ENCODE measurements around the gene ULBP1. TPM values are rescaled to one million over a fixed set of nuclear protein-coding genes. Genes with fewer than 3 reads are reported as not detected.
"Not testable (repeated sequence)": the region's sequence is repeated elsewhere in the genome, so short reads cannot be mapped to it uniquely, and the experiment has no call there.

Gene ULBP1
- total RNA-seq, 2 experiments from 2014 or later, result 0.08 to 0.14 TPM

DNA sequence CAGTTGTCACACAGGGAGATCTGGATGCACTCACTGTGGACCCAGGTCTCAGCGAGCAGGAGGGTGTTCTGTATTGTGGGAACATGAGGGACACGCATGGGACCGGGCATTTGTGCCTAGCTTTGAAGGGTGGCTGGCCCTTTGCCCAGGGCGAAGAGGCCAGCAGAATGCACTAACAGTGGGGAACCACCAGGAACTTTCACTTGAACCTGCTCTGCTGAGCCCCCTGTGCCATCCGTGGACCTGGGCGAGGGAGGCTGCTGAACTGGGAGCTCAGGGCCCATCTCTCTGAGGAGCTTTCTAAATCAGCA, 23.1 kb upstream of the ULBP1 start:
- H3K4me3 ChIP-seq (ENCODE audit: low read length), result no peak overlapping the region
- ChIA-PET CTCF (interaction anchor here (0.6 to 1.3 kb wide), 3 partner anchors 66 to 564 kb away, joined by 3 to 4 read pairs (median 3); no protein-coding TSS in a partner anchor), POLR2A (interaction anchor here (0.6 to 0.9 kb wide), 2 partner anchors 11 to 52 kb away, joined by 3 read pairs; no protein-coding TSS in a partner anchor)
- H3K27me3 ChIP-seq (ENCODE audit: control insufficient read depth in 1 of 2, insufficient read depth in 2 of 2, low read length in 2 of 2), result peaks cover 48 to 53% of the 10 kb centered on the region in 2 experiments
- H3K27ac Mint-ChIP-seq, result peak overlapping the region; percentile 62
- no peaks in the 10 kb centered on the region for H3K36me3 Mint-ChIP-seq (ENCODE audit: low read depth)
- intact Hi-C loops (cut with DNase I, micrococcal nuclease), result no loop called here
- H3K27ac ChIP-seq (ENCODE audit: low read depth in 1 of 2, low read length in 2 of 2), result no peak overlapping the region
- peaks cover 33% of the 10 kb centered on the region for H3K4me1 Mint-ChIP-seq (ENCODE audit: low read depth)
- peaks cover 0 to 14% of the 10 kb centered on the region in 2 experiments for H3K9me3 ChIP-seq (ENCODE audit: control insufficient read depth in 1 of 2, insufficient read depth in 1 of 2, low read length in 2 of 2)
- peak overlapping the region; percentile 81 for H3K4me3 Mint-ChIP-seq
- TF ChIP-seq, protein P1, sequence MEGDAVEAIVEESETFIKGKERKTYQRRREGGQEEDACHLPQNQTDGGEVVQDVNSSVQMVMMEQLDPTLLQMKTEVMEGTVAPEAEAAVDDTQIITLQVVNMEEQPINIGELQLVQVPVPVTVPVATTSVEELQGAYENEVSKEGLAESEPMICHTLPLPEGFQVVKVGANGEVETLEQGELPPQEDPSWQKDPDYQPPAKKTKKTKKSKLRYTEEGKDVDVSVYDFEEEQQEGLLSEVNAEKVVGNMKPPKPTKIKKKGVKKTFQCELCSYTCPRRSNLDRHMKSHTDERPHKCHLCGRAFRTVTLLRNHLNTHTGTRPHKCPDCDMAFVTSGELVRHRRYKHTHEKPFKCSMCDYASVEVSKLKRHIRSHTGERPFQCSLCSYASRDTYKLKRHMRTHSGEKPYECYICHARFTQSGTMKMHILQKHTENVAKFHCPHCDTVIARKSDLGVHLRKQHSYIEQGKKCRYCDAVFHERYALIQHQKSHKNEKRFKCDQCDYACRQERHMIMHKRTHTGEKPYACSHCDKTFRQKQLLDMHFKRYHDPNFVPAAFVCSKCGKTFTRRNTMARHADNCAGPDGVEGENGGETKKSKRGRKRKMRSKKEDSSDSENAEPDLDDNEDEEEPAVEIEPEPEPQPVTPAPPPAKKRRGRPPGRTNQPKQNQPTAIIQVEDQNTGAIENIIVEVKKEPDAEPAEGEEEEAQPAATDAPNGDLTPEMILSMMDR (IDR thresholded peaks at IDR 0.05), result no peak
- no peaks in the 10 kb centered on the region for H3K36me3 ChIP-seq (ENCODE audit: insufficient read depth, low read length)
- DNase-seq, result peak in 1 of 14 experiments; percentile 24
- H3K27me3 Mint-ChIP-seq, result peaks cover 72% of the 10 kb centered on the region
- no peak for ATAC-seq (ENCODE audit: poor library complexity)
- no peaks in the 10 kb centered on the region for H3K9me3 Mint-ChIP-seq
- peaks cover 45% of the 10 kb centered on the region for H3K4me1 ChIP-seq (ENCODE audit: insufficient read depth, low read length)

DNA sequence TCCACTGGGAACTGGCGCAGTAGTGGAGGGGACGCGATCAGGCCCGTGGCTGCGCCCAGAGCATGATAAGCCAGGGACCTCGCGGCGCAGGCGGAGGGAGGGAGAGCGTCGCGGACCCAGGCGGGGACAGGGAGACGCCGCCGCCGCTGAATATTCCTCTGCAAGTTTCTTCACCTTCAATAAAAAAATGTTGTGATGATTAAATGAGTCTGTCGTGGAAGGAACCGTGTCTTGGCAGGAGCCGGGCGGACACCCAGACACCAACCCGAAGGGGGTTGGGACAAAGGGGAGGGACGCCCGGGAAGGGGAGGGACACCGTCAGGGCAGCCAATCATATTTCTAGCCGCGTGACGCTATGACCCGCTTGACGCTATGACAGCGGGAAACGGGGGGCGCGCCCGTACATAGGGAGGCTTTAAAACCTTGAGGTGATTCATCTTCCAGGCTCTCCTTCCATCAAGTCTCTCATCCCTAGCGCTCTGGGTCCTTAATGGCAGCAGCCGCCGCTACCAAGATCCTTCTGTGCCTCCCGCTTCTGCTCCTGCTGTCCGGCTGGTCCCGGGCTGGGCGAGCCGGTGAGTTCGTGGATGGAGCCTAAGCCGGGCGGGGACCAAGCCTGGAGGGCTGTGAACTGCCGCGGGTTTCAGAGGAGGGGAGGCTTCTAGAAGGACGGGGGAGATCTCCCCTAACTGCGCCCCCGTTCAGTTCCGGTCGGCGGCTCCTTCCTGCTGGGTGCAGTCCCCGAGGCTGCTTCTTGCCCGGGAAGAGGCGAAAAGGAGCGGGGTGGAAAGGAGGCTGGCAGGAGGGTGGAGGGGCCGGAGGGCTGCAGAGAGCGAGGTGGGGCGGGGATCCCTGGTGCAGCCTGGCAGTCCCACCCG, 21.9 kb upstream of the ULBP1 start, which contains the start of gene ULBP2:
TSS of gene ULBP2 (plus strand) at position 432 of the 878 bp plus-strand sequence. CDS start at position 491, 59 bp downstream.
- Mint-ChIP-seq H3K36me3 (ENCODE audit: low read depth) (no peaks in the 10 kb centered on the region), H3K9me3 (no peaks in the 10 kb centered on the region), H3K4me1 (ENCODE audit: low read depth) (peaks cover 33% of the 10 kb centered on the region), H3K27me3 (peaks cover 60% of the 10 kb centered on the region), H3K27ac (peak within 1 kb of the TSS; percentile 78), H3K4me3 (peak within 1 kb of the TSS; percentile 88)
- peaks cover 37 to 41% of the 10 kb centered on the region in 2 experiments for H3K27me3 ChIP-seq (ENCODE audit: control insufficient read depth in 1 of 2, insufficient read depth in 2 of 2, low read length in 2 of 2)
- H3K27ac ChIP-seq (ENCODE audit: low read depth in 1 of 2, low read length in 2 of 2), result no peak within 1 kb of the TSS
- peaks cover 0 to 14% of the 10 kb centered on the region in 2 experiments for H3K9me3 ChIP-seq (ENCODE audit: control insufficient read depth in 1 of 2, insufficient read depth in 1 of 2, low read length in 2 of 2)
- ChIA-PET CTCF (no interaction called here), POLR2A (no interaction called here)
- DNase-seq, result peak; percentile 75 to 97 (median 85)
- intact Hi-C loops (cut with DNase I, micrococcal nuclease), result no loop called here
- peak within 1 kb of the TSS; percentile 89 for H3K4me3 ChIP-seq (ENCODE audit: low read length)
- H3K4me1 ChIP-seq (ENCODE audit: insufficient read depth, low read length), result peaks cover 45% of the 10 kb centered on the region
- no peaks in the 10 kb centered on the region for H3K36me3 ChIP-seq (ENCODE audit: insufficient read depth, low read length)
- peak; percentile 88 for ATAC-seq (ENCODE audit: poor library complexity)
- TF ChIP-seq, protein P1 (IDR thresholded peaks at IDR 0.05), result no peak

DNA sequence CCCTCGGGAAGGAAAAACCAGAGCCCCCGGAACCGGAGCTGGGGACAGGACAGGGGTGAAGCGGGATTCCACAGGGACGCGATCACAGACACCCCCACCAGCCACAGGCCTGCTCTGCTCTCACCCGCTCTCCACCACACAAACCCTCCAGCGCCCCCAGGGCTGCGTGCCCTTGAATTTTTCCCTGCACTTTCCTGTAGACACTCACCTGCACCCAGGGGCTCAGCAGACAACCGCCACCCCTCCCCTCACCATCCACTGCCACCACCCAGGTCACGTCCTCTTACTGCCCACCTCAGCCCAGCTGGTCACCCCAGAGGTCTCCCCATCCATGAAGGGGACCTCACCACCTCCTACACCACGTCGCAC, 21.3 kb upstream of the ULBP1 start:
- Histone ChIP-seq H3K9me3 (ENCODE audit: control insufficient read depth in 1 of 2, insufficient read depth in 1 of 2, low read length in 2 of 2) (peaks cover 0 to 14% of the 10 kb centered on the region in 2 experiments), H3K36me3 (ENCODE audit: insufficient read depth, low read length) (no peaks in the 10 kb centered on the region), H3K27ac (ENCODE audit: low read depth in 1 of 2, low read length in 2 of 2) (no peak overlapping the region), H3K27me3 (ENCODE audit: control insufficient read depth in 1 of 2, insufficient read depth in 2 of 2, low read length in 2 of 2) (peaks cover 33 to 35% of the 10 kb centered on the region in 2 experiments), H3K4me3 (ENCODE audit: low read length) (peak overlapping the region; percentile 89), H3K4me1 (ENCODE audit: insufficient read depth, low read length) (peaks cover 45% of the 10 kb centered on the region)
- ATAC-seq (ENCODE audit: poor library complexity), result no peak
- DNase-seq, result no peak
- TF ChIP-seq, protein P1 (IDR thresholded peaks at IDR 0.05), result no peak
- POLR2A ChIA-PET, result no interaction called here
- Mint-ChIP-seq H3K4me3 (peak overlapping the region; percentile 88), H3K36me3 (ENCODE audit: low read depth) (no peaks in the 10 kb centered on the region), H3K27me3 (peaks cover 54% of the 10 kb centered on the region), H3K4me1 (ENCODE audit: low read depth) (peaks cover 33% of the 10 kb centered on the region), H3K9me3 (no peaks in the 10 kb centered on the region), H3K27ac (no peak overlapping the region)
- intact Hi-C loops (cut with DNase I, micrococcal nuclease), result no loop called here
- CTCF ChIA-PET, result no interaction called here

DNA sequence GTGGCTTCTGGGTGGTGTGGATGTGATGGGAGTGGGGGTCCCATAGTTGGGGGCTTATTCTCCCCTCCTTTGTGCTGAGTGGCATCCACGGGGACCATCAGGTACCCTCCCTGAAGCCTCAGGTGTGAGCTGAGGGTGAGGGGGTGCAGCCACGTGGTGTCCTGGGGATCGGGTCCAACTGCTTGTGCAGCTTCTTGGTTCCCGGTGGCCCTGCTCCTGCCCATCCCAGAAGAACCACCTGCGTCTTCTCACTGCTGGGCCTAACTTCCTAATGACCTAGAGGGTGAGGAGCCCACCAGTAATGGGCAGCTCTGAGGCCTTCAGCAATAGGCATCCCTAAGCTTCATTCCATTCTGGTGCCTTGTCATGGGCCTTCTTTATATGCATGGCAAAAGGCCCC, 20.4 kb upstream of the ULBP1 start:
- Histone ChIP-seq H3K9me3 (ENCODE audit: control insufficient read depth in 1 of 2, insufficient read depth in 1 of 2, low read length in 2 of 2) (peaks cover 0 to 11% of the 10 kb centered on the region in 2 experiments), H3K4me1 (ENCODE audit: insufficient read depth, low read length) (peaks cover 36% of the 10 kb centered on the region), H3K27me3 (ENCODE audit: control insufficient read depth in 1 of 2, insufficient read depth in 2 of 2, low read length in 2 of 2) (peaks cover 25 to 33% of the 10 kb centered on the region in 2 experiments)
- ATAC-seq (ENCODE audit: poor library complexity); DNase-seq; H3K36me3 ChIP-seq (ENCODE audit: insufficient read depth, low read length); CTCF ChIA-PET; H3K9me3 Mint-ChIP-seq; H3K4me3 ChIP-seq (ENCODE audit: low read length); intact Hi-C loops (cut with DNase I, micrococcal nuclease); POLR2A ChIA-PET; H3K27ac ChIP-seq (ENCODE audit: low read depth in 1 of 2, low read length in 2 of 2); H3K36me3 Mint-ChIP-seq (ENCODE audit: low read depth): not testable (repeated sequence)
- peak overlapping the region; percentile 84 for H3K4me3 Mint-ChIP-seq
- peaks cover 31% of the 10 kb centered on the region for H3K4me1 Mint-ChIP-seq (ENCODE audit: low read depth)
- peaks cover 56% of the 10 kb centered on the region for H3K27me3 Mint-ChIP-seq
- H3K27ac Mint-ChIP-seq, result peak overlapping the region; percentile 21

DNA sequence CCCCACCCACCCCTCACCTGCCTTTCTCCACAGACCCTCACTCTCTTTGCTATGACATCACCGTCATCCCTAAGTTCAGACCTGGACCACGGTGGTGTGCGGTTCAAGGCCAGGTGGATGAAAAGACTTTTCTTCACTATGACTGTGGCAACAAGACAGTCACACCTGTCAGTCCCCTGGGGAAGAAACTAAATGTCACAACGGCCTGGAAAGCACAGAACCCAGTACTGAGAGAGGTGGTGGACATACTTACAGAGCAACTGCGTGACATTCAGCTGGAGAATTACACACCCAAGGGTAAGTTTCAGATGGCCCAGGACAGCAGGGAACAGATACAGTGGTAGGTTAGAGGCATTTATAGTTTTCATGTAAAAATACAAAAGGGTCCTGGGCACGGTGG, 18.5 kb upstream of the ULBP1 start:
- H3K9me3 ChIP-seq (ENCODE audit: control insufficient read depth in 1 of 2, insufficient read depth in 1 of 2, low read length in 2 of 2); H3K36me3 ChIP-seq (ENCODE audit: insufficient read depth, low read length); POLR2A ChIA-PET; ATAC-seq (ENCODE audit: poor library complexity); H3K9me3 Mint-ChIP-seq; intact Hi-C loops (cut with DNase I, micrococcal nuclease); H3K4me3 Mint-ChIP-seq; H3K27ac ChIP-seq (ENCODE audit: low read depth in 1 of 2, low read length in 2 of 2); H3K4me3 ChIP-seq (ENCODE audit: low read length); H3K27ac Mint-ChIP-seq; H3K36me3 Mint-ChIP-seq (ENCODE audit: low read depth); DNase-seq; CTCF ChIA-PET: not testable (repeated sequence)
- Mint-ChIP-seq H3K4me1 (ENCODE audit: low read depth) (peaks cover 13% of the 10 kb centered on the region), H3K27me3 (peaks cover 57% of the 10 kb centered on the region)
- Histone ChIP-seq H3K4me1 (ENCODE audit: insufficient read depth, low read length) (peaks cover 22% of the 10 kb centered on the region), H3K27me3 (ENCODE audit: control insufficient read depth in 1 of 2, insufficient read depth in 2 of 2, low read length in 2 of 2) (peaks cover 7 to 27% of the 10 kb centered on the region in 2 experiments)
